Measurements from ENCODE around the gene SKOR2. TPM values are rescaled to one million over a fixed set of nuclear protein-coding genes. Genes with fewer than 3 reads are reported as not detected.

SKOR2 gene
- total and polyA plus RNA-seq, 2 of the 13 experiments (the other 11 are each of a cell fraction or from before 2014, with no cell fraction given), result not detected

DNA sequence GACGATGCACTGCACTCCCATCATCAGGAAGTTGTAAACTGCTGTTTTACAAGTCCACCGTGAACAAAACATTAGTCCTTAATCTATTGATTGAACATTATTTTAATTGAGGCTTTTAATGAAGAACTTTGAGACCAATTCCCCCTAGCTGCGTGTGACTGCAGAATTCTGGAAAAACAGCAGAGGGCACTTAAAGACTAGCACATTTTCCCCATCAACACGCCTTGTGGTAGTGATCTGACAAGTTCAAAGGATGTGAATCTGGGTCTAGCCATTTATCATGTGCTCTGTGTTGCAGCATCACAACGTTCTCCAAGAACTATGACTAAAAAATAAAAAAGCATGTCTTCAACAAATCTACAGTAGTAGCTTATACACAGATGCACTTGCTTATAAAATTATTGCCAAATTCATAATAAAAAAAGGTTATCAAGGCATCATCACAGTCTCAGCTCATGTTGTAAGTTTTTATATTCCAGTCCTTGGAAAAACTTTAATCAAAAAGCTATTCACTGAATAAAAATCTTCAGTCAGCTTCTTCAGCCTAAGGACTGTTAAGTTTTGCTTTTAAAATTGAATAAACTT lies 35.8 kb downstream of the SKOR2 start:
- peak; percentile 44 for DNase-seq (ENCODE audit: low spot score)

More for the DNA sequence above, 35.8 kb downstream of the SKOR2 start:
- Histone ChIP-seq H3K27me3 (ENCODE audit: control insufficient read depth in 1 of 2, insufficient read depth in 2 of 2, low read length in 2 of 2) (peaks cover 0 to 3% of the 10 kb centered on the region in 2 experiments; a peak in 2 of 5 replicates), H3K4me1 (ENCODE audit: insufficient read depth, low read length) (no peaks in the 10 kb centered on the region), H2AFZ (ENCODE audit: low read length) (no peak overlapping the region), H3K9me3 (ENCODE audit: low read length) (no peaks in the 10 kb centered on the region), H3K4me2 (ENCODE audit: low read depth, low read length) (no peak overlapping the region), H4K20me1 (ENCODE audit: insufficient read depth, low read length) (no peaks in the 10 kb centered on the region), H3K36me3 (replicated peaks in 1 of 2; ENCODE audit: control insufficient read depth in 1 of 2, insufficient read depth in 2 of 2, low read length in 2 of 2) (no peaks in the 10 kb centered on the region), H3K9ac (ENCODE audit: insufficient read depth, low read depth, low read length) (no peak overlapping the region), H3K4me3 (replicated peaks in 1 of 3; ENCODE audit: insufficient read depth in 1 of 3, low read depth in 2 of 3, low read length in 3 of 3) (no peak overlapping the region), H3K79me2 (ENCODE audit: insufficient read depth, low read length) (no peaks in the 10 kb centered on the region), H3K27ac (ENCODE audit: extremely low read length, insufficient read depth, low read length) (no peak overlapping the region)
- TF ChIP-seq TCF12 (IDR thresholded peaks at IDR 0.05) (no peak), TCF12 (CRISPR knock-in tag; IDR thresholded peaks at IDR 0.05) (no peak), HOXA3 (CRISPR knock-in tag; IDR thresholded peaks at IDR 0.05) (no peak), SMC3 (IDR thresholded peaks at IDR 0.05; ENCODE audit: low read length) (peak; percentile 72), STAG1 (CRISPR knock-in tag; IDR thresholded peaks at IDR 0.05) (peak; percentile 87), ZNF672 (CRISPR knock-in tag; IDR thresholded peaks at IDR 0.05) (no peak), ZNF772 (CRISPR knock-in tag; IDR thresholded peaks at IDR 0.05) (no peak), MIER2 (CRISPR knock-in tag; IDR thresholded peaks at IDR 0.05) (no peak), RAD21 (CRISPR knock-in tag; IDR thresholded peaks at IDR 0.05) (peak; percentile 56), MED1 (CRISPR knock-in tag; IDR thresholded peaks at IDR 0.05) (no peak)
- TF ChIP-seq, protein P1, sequence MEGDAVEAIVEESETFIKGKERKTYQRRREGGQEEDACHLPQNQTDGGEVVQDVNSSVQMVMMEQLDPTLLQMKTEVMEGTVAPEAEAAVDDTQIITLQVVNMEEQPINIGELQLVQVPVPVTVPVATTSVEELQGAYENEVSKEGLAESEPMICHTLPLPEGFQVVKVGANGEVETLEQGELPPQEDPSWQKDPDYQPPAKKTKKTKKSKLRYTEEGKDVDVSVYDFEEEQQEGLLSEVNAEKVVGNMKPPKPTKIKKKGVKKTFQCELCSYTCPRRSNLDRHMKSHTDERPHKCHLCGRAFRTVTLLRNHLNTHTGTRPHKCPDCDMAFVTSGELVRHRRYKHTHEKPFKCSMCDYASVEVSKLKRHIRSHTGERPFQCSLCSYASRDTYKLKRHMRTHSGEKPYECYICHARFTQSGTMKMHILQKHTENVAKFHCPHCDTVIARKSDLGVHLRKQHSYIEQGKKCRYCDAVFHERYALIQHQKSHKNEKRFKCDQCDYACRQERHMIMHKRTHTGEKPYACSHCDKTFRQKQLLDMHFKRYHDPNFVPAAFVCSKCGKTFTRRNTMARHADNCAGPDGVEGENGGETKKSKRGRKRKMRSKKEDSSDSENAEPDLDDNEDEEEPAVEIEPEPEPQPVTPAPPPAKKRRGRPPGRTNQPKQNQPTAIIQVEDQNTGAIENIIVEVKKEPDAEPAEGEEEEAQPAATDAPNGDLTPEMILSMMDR (CRISPR knock-in tag; IDR thresholded peaks at IDR 0.05), result peak; percentile 74
- CTCF ChIA-PET (ENCODE audit: low intra/inter-chr PET ratio, low total read pairs), result interaction anchor here (0.9 to 2.9 kb wide), 3 partner anchors 68 to 539 kb away, joined by 3 to 42 read pairs (median 8); no protein-coding TSS in a partner anchor
- 0% methylated on average over 5 of the region's 5 CpGs for WGBS (ENCODE audit: low lambda C conversion rate)
- in situ Hi-C loops (cut with HindIII; ENCODE audit: extremely low pct_ligation_motif_present, low pct_unique_long_range_greater_than_20kb), result loop anchor here (5.0 kb wide), 1 partner anchor 532 kb away; no protein-coding TSS in a partner anchor
- intact Hi-C loops (cut with micrococcal nuclease; ENCODE audit: unreplicated experiment), result loop anchor here (1.0 kb wide), 3 partner anchors 68 to 539 kb away; no protein-coding TSS in a partner anchor
- peak; percentile 56 for FAIRE-seq
- peak; percentile 69 for ATAC-seq
- BruUV-seq (replicated peaks), result no TSS peak
- POLR2A ChIA-PET, result no interaction called here

Data from HepG2 (cell line).